HPDE6-E6E7 (cell line): ENCODE results near the gene EPHB2.

Experiments used
- DNase-seq: peaks from one replicate; pipeline ENCODE4 v3.0.0; 2011; ENCODE audit warnings: missing footprints; ENCODE audit errors: extremely low spot score

EPHB2 gene

GRCh38 chr1:22780696-22781095 is 70.1 kb downstream of the EPHB2 start:
- DNase-seq = peak; percentile 60

DNA sequence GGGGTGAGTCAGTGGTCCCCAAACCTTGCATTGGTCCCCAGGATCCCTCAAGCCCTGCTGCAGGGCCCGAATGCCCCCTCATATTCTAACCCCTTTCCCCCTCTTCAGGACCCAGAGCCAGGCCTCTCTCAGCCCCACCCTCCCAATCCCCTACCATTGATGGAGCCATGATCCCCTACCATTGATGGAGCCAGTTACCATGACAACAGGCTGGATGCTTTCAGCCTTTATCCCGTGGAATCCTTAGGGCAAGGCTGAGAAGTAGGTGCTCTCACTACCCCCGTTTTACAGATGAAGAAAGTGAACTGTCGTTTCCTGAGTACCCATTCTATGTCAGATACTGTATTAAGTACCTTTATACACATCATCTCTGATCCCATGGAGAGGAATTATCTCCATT is 70.8 kb downstream of the EPHB2 start:
- DNase-seq = no peak

- DNase-seq = no peak
These were observed 71.8 kb downstream of the EPHB2 start for GRCh38 chr1:22782406-22782805.

GRCh38 chr1:22784317-22784716 is 73.7 kb downstream of the EPHB2 start:
- DNase-seq = no peak

- DNase-seq = no peak
These were observed 74.1 kb downstream of the EPHB2 start for GRCh38 chr1:22784737-22785136.

GRCh38 chr1:22786101-22786500 is 75.5 kb downstream of the EPHB2 start:
- DNase-seq = no peak

DNA sequence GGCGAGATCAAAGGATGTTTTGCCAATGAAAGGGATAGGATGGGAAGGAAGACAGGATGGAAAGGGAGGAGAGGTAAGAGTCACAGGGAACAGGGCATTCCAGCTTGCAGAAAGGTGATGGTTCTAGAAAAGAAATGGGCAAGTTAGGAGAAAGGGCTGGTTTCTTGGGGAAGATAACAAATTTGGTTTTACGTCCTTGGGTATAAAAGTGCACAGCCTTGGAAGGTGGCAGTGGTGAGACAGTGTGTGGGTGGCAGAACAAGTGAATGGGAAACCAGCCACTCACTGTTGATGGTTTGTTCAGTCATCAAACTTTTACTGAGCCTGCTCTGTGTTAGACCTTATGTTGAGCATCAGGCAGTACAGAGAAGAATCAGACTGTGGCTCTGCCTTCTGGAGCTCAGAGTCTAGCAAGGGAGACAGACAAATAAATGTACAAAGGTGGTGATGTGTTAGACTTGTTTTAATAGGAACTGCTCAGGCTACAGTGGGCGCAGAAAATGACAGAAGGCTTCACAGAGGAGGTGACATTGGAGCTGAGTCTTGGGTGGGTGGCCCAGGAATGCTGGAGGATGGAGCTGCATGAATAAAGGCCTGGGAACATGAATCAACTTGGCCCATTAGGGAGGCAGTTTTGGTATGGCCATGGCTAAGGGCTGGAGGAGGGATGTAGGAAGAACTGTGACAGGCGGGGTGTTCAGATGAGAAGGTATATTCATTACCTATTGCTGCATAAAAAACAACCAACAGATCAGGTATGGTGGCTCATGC is 76.3 kb downstream of the EPHB2 start:
- DNase-seq = no peak

- DNase-seq = no peak
These were observed 77.0 kb downstream of the EPHB2 start for GRCh38 chr1:22787636-22788035.

DNA sequence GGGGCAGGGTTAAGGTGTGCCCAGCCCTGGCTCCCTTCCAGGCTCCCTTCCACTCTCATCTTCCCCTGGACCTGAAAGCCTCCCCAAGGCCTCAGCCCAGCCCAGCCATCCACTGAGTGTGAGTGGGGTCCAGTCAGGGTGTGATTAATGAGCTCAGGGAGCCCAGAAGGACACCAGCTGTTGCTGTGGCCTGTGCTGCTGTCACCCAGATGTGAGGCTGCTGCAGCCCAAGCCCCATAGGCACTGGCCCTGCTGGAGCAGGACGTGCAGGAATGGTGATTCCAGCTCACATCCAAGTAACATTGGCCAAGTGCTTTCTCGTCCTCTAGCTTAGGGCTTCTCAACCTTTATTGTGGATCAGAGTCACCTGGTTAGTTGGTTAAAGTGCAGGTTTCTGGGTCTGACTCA is 77.6 kb downstream of the EPHB2 start:
- no peak for DNase-seq

DNA sequence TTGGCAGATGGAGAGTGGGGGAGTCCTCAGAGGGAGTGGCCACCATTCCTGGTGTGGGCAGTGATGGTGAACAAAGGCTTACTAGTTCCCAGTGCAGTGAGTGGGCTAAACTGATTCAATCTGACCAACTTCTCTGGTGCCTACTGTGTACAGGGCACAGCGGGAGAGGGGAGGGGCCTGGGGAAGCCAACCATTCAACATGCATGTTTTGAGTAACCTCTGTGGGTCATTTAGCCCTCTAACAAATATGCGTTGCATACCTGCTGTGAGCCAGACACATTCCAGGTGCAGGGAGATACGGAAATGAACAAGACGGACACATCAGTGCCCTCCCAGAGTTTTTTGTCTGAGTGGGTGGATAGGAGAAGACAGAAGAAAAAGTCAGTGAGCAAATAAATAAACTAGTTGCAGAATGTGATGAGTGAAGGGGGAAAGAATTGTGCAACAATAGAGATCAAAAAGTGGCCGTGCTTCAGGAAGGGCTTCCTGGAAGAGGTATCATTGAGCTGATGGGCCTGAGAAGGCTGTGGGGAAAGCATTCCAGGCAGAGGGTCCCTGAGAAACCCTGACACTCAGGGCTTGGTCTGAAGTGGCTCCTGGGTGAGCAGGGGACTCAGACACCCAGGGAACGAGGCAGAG is 78.8 kb downstream of the EPHB2 start:
- peak; percentile 50 for DNase-seq

- DNase-seq = no peak
These were observed 79.8 kb downstream of the EPHB2 start for GRCh38 chr1:22790232-22791008.

DNA sequence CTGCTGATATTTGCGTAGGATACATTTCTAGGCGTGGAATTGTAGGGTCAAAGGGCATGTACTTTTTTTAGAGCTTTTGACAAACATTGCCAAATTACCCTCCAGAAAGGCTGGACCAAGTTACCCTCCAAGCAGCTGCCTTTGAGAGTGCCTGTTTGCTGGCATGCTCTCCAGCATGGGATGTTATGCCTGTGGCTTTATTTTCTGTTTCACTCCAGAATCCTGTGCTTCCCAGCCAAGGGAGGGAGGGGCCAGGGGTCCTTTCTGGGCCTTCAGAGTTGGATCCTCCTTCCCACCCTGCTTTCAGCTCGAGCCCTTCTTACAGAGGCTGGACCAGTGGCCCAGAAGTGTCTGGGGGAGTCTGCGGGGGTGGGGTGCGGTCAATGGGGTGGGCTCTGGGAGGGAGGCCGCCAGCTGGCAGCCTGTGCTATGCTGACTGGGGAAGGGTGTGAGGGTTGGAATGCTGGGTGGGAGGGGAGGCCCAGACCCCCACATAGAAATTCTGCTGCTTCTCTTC is 81.2 kb downstream of the EPHB2 start:
- DNase-seq = no peak

DNA sequence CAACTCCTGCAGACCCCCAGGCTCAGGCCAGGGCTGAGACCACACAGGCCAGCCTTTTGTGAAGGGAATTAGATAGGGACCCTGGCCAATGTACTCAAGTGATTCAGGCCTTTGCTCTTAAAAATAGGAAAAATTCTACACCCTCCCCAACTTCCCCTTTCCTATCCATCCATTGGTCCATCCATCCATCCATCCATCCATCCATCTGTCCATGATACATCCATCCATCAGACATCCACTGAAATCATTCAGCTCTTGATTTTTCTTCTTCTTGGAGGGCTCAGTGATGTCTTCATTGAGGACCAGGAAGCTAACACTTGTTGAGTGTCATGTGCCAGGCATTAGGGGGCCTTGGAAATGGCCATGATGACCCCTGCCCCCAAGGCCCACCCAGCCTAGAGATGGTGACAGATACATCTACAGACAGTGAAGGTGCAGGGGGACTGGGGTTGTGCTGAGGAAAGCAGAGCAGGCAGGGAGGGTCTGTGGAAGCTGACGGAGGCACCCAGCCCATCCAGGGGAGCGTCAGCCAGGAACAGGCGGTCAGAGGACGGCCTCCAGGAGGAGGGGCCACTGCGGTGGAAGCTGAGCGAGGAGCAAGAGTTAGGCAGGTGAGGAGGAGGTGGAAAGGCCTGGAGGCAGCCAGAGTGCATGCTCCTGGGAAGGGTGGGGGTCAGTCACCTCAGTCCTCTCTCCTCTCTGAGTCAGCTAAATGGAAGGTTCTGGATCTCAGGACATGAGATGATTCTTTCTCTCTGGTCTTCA is 81.9 kb downstream of the EPHB2 start:
- no peak for DNase-seq

DNA sequence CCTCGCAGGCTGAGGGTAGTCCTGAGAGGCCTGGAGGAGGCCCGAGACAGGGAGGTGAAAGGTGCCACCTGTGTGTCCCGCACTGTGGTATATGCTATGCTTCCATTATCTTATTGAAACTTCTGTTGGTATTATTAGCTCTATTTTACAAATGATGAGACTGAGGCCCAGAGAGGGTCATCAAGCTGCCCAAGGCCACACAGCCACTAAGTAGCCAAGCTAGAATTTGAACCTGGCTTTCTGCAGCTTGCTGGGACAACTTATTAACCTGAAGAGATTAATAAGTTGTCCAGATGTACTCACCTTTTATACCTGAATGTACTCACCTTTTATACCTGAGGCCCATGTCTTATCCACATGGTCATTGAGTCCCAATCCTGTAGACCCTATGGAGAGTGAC is 83.0 kb downstream of the EPHB2 start:
- DNase-seq = no peak

- no peak for DNase-seq
These were observed 84.2 kb downstream of the EPHB2 start for GRCh38 chr1:22794647-22795365.

DNA sequence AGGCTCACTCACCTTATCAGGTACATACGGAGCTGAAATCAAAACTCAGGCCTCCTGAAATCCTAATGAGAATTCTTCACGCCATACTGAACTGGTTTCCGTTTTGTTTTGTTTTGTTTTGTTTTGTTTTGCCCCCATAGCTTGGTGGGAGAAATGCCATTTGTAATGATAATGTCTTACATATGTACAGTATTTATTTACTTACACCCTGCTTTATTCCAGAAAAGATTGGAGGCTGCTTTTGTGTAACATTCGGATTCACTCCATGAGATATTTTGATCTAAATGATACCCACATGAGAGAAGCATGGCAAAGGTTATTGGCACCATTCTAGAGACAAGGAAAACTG is 84.7 kb downstream of the EPHB2 start:
- DNase-seq = no peak

DNA sequence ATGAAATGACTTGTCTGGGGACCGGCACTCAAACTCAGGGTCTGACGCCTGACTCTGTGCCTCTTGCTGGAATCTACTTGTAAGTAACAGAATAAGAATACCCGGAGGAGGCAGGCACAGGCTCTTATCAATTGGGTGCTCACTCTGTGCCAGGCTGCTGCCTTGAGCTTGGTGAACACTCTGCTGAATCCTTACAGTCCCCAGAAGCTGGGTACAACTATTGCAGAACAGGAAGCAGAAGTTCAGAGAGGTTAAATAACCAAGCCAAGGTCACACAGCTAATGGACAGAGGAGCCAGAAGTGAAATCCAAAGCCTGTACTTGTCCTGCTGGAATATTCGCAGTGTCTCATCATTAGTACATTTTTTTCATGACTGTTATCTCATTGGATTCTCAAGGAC is 86.0 kb downstream of the EPHB2 start:
- DNase-seq = no peak

DNA sequence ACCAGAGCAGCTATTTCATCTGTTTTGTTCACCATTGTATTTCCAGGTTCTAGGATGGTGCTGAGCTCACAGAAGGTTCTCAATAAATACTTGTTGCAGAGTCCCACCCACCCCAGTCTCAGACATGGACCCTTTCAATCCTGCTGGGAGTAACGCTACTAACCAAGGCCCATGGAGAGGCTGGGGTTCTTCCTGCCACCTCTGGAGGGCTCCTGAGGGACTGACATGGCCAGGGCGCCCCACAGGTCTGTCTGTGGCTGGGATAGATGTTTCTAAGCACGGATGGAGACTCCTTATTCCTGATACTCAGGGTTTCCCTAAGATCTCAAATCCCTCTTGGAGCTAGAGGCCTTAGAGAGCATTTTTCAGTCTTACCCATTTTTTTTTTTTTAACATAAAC is 87.4 kb downstream of the EPHB2 start:
- no peak for DNase-seq

- DNase-seq = no peak
These were observed 89.3 kb downstream of the EPHB2 start for GRCh38 chr1:22799971-22800370.

DNA sequence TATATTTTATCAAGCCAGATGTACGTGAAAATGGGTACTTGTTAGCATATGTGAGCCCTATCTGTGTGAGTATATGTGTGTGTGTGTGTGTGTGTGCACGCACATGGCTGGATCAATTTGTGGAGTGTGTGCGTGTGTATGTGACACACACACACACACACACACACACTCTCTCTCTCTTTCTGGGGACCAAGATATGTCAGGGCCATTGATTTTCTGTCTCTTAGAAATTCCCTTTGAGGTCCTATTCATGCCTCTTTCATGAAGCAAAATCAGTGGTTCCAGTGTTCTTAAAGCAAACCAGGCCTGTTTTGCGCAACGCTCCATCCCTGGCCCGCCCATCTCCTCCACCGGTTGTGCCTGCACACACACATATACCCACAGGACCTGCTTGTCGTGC is 90.0 kb downstream of the EPHB2 start:
- DNase-seq = no peak

- DNase-seq = no peak
These were observed 90.7 kb downstream of the EPHB2 start for GRCh38 chr1:22801347-22801746.
